ENCODE data around the gene RHOG.

DNA sequence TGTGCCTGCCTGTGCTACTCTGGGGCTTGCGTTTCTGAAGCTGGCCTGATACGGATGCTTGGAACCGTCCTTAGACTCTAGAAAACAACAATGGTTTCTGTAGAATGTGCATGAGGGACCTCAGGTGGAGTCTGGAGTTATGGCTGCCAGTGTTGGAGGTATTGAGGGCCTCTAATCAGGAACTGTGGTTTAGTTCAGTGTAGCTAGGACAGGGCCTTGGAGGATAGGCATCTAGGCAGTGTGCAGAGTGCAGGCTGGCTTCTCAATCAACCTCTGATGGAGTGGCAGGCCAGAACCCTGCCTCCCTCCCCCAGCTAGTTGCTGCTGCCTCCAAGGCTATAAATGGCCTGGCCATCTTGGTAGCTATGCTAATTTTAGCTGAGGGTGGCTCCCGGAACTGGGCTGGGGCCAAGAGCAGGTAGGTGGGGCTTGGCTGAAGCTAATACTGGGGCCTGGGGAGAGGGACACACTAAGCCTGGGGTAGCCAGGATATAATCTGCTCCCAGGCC lies 18.7 kb upstream of the RHOG start:
- TF ChIP-seq, protein P1, sequence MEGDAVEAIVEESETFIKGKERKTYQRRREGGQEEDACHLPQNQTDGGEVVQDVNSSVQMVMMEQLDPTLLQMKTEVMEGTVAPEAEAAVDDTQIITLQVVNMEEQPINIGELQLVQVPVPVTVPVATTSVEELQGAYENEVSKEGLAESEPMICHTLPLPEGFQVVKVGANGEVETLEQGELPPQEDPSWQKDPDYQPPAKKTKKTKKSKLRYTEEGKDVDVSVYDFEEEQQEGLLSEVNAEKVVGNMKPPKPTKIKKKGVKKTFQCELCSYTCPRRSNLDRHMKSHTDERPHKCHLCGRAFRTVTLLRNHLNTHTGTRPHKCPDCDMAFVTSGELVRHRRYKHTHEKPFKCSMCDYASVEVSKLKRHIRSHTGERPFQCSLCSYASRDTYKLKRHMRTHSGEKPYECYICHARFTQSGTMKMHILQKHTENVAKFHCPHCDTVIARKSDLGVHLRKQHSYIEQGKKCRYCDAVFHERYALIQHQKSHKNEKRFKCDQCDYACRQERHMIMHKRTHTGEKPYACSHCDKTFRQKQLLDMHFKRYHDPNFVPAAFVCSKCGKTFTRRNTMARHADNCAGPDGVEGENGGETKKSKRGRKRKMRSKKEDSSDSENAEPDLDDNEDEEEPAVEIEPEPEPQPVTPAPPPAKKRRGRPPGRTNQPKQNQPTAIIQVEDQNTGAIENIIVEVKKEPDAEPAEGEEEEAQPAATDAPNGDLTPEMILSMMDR (IDR thresholded peaks at IDR 0.05), result no peak
- no peak for TF ChIP-seq POLR2A (IDR thresholded peaks at IDR 0.05)
